ENCODE data around the gene GRK2.

DNA sequence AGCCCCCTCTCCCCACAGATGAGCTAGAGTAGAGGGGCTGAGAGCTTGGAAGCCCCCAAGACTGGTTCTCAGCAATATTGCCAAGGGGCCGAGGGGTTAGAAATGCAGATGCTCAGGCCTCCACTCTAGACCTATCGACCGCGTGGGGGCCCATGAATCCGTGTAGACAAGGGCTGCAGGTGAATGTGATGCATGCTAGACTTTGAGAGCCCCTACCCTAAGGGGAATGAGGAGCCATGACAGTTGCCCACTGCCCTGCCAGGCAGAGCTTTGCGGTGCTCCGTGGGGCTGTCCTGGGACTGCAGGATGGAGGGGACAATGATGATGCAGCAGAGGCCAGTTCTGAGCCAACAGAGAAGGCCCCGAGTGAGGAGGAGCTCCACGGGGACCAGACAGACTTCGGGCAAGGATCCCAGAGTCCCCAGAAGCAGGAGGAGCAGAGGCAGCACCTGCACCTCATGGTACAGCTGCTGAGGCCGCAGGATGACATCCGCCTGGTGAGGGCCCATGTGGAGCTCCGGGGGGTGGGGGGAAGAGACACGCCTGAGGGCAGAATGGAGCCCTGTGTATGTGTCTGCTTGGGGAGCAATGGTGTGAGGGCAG lies 38.3 kb downstream of the GRK2 start:
- TF ChIP-seq POLR2A (IDR thresholded peaks at IDR 0.05) (no peak), CTCF (IDR thresholded peaks at IDR 0.05) (no peak)
